ENCODE measurements around the gene ZCCHC24. TPM values are rescaled to one million over a fixed set of nuclear protein-coding genes. Genes with fewer than 3 reads are reported as not detected.

The ZCCHC24 gene
- total and polyA plus RNA-seq, 3 donors from 2014 or later: 27.7 to 38.6 (median 31.3) TPM

- peak; percentile 9 for DNase-seq
- no peak overlapping the region for H3K27ac ChIP-seq
- H3K36me3 ChIP-seq (ENCODE audit: low read depth, missing control alignments): no peaks in the 10 kb centered on the region
- intact Hi-C loops (cut with DNase I; ENCODE audit: low total_unique reads): no loop called here
- H3K27me3 ChIP-seq: no peaks in the 10 kb centered on the region
- H3K4me1 ChIP-seq: peaks cover 25% of the 10 kb centered on the region
- 86 to 92% methylated on average over 5 to 11 of the region's 11 CpGs for WGBS, 2 donors
- H3K4me3 ChIP-seq: no peak overlapping the region
- no peaks in the 10 kb centered on the region for H3K9me3 ChIP-seq
- no peak for TF ChIP-seq CTCF (IDR thresholded peaks at IDR 0.05)
- TF ChIP-seq POLR2A (IDR thresholded peaks at IDR 0.05): no peak
Measured at GRCh38 chr10:79376078-79376628, 69.3 kb downstream of the ZCCHC24 start.

DNA sequence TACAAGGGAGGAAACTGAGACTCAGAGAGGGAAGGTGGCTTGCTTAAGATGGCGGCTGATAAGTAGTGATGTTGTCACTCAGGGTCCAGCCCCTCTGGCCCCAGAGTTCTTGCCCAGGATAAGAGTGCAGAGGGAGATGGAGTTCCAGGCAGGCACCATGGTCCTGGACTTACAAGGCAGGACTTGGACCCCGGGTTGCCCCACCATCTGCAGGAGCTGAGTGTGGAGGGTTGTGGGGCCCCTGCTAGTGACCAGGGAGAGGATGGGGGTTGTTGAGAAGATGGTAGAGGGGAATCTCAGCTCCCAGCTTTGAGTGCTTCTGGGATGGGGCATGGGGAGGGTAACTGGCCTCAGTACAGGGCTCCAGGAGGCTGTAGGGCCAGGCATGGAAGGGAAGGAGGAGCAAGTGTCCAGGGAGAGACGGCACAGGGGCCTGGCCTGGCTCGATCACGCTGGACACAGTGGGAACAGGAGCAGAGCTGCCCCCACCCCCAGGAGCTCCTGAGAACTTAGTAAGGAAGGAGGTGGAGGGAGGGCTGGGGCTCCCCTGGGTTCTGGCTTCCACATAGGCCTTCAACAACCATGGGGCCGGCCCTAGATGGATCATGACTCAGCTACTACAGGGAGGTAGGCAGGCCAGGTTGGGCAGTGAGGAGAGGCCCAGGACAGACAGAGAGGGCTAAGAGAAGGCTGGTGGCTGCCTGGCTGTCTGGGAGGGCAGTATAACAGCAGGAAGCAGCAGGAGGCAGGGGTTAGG, 69.9 kb downstream of the ZCCHC24 start:
- TF ChIP-seq CTCF (IDR thresholded peaks at IDR 0.05): no peak
- no peak for TF ChIP-seq POLR2A (IDR thresholded peaks at IDR 0.05)

GRCh38 chr10:79374312-79375191, 70.9 kb downstream of the ZCCHC24 start:
- intact Hi-C loops (cut with DNase I; ENCODE audit: low total_unique reads): no loop called here
- peak; percentile 97 to 99 (median 97) for TF ChIP-seq CTCF (IDR thresholded peaks at IDR 0.05)
- TF ChIP-seq POLR2A (IDR thresholded peaks at IDR 0.05): no peak
- H3K27ac ChIP-seq: no peak overlapping the region

More for the DNA sequence above, 69.9 kb downstream of the ZCCHC24 start:
- Histone ChIP-seq H3K9me3 (no peaks in the 10 kb centered on the region), H3K4me1 (peaks cover 18% of the 10 kb centered on the region), H3K27me3 (no peaks in the 10 kb centered on the region), H3K4me3 (no peak overlapping the region), H3K27ac (no peak overlapping the region), H3K36me3 (ENCODE audit: low read depth, missing control alignments) (no peaks in the 10 kb centered on the region)
- intact Hi-C loops (cut with DNase I; ENCODE audit: low total_unique reads): no loop called here
- peak; percentile 14 for DNase-seq
- WGBS, 2 donors: 78 to 91% methylated on average over 3 to 6 of the region's 6 CpGs

GRCh38 chr10:79372871-79373270, 72.6 kb downstream of the ZCCHC24 start:
- Histone ChIP-seq H3K27ac (no peak overlapping the region), H3K4me1 (peaks cover 3% of the 10 kb centered on the region), H3K27me3 (no peaks in the 10 kb centered on the region), H3K36me3 (ENCODE audit: low read depth, missing control alignments) (no peaks in the 10 kb centered on the region), H3K4me3 (no peak overlapping the region), H3K9me3 (no peaks in the 10 kb centered on the region)
- TF ChIP-seq CTCF (IDR thresholded peaks at IDR 0.05) (no peak), POLR2A (IDR thresholded peaks at IDR 0.05) (no peak)
- intact Hi-C loops (cut with DNase I; ENCODE audit: low total_unique reads): no loop called here
- 66 to 70% methylated on average over 4 of the region's 4 CpGs for WGBS, 2 donors
- DNase-seq: peak; percentile 7

More at GRCh38 chr10:79374312-79375191, 70.9 kb downstream of the ZCCHC24 start:
- 12% methylated on average over 7 of the region's 7 CpGs for WGBS, 2 donors
- Histone ChIP-seq H3K27me3 (no peaks in the 10 kb centered on the region), H3K4me1 (peaks cover 9% of the 10 kb centered on the region), H3K9me3 (no peaks in the 10 kb centered on the region), H3K36me3 (ENCODE audit: low read depth, missing control alignments) (no peaks in the 10 kb centered on the region), H3K4me3 (no peak overlapping the region)
- DNase-seq: peak; percentile 84

Data from testis (tissue), 3 donors.